Measurements from ENCODE around the gene RMI2. TPM values are rescaled to one million over a fixed set of nuclear protein-coding genes. Genes with fewer than 3 reads are reported as not detected.
A peak's percentile ranks its signal among the peaks of the same experiment; 100 is the strongest.

RMI2 gene
- total and polyA plus RNA-seq, 8 donors = 2.3 to 79.9 (median 8.3) TPM

- peaks cover 5 to 22% (median 18%) of the 10 kb centered on the region in 4 donors for H3K4me1 ChIP-seq
- H3K36me3 ChIP-seq = no peaks in the 10 kb centered on the region
- H3K4me3 ChIP-seq = no peak overlapping the region
- H3K27me3 ChIP-seq = no peaks in the 10 kb centered on the region
- H3K9me3 ChIP-seq = no peaks in the 10 kb centered on the region
- DNase-seq = no peak
- H3K27ac ChIP-seq = no peak overlapping the region
- intact Hi-C loops (cut with DNase I; ENCODE audit: low total_unique reads) = no loop called here
- WGBS, 5 donors = 63 to 86% (median 69%) methylated on average over 5 of the region's 5 CpGs
- TF ChIP-seq EP300 (IDR thresholded peaks at IDR 0.05) (no peak), POLR2AphosphoS5 (IDR thresholded peaks at IDR 0.05) (no peak), POLR2A (IDR thresholded peaks at IDR 0.05) (no peak), CTCF (IDR thresholded peaks at IDR 0.05) (no peak)
Measured at GRCh38 chr16:11342021-11342855, 3.0 kb upstream of the RMI2 start.

GRCh38 chr16:11346700-11347319, 1.6 kb downstream of the RMI2 start:
- 74 to 85% (median 84%) methylated on average over 9 of the region's 9 CpGs for WGBS, 5 donors
- intact Hi-C loops (cut with DNase I; ENCODE audit: low total_unique reads) = no loop called here
- no peak overlapping the region for H3K4me3 ChIP-seq

GRCh38 chr16:11347831-11348230, 2.6 kb downstream of the RMI2 start:
- H3K9me3 ChIP-seq = no peaks in the 10 kb centered on the region
- no peaks in the 10 kb centered on the region for H3K36me3 ChIP-seq
- no peaks in the 10 kb centered on the region for H3K27me3 ChIP-seq
- DNase-seq = no peak
- WGBS, 5 donors = 85 to 90% (median 88%) methylated on average over 7 of the region's 7 CpGs
- H3K4me1 ChIP-seq = peaks cover 16 to 44% (median 36%) of the 10 kb centered on the region in 4 donors
- TF ChIP-seq CTCF (IDR thresholded peaks at IDR 0.05) = no peak
- TF ChIP-seq POLR2AphosphoS5 (IDR thresholded peaks at IDR 0.05) = no peak
- no peak for TF ChIP-seq POLR2A (IDR thresholded peaks at IDR 0.05)
- TF ChIP-seq EP300 (IDR thresholded peaks at IDR 0.05) = no peak
- H3K4me3 ChIP-seq = no peak overlapping the region
- intact Hi-C loops (cut with DNase I; ENCODE audit: low total_unique reads) = no loop called here
- no peak overlapping the region for H3K27ac ChIP-seq

More at GRCh38 chr16:11346700-11347319, 1.6 kb downstream of the RMI2 start:
- H3K9me3 ChIP-seq = no peaks in the 10 kb centered on the region
- H3K27me3 ChIP-seq = no peaks in the 10 kb centered on the region
- DNase-seq = no peak
- TF ChIP-seq EP300 (IDR thresholded peaks at IDR 0.05) (no peak), POLR2A (IDR thresholded peaks at IDR 0.05) (no peak), POLR2AphosphoS5 (IDR thresholded peaks at IDR 0.05) (no peak), CTCF (IDR thresholded peaks at IDR 0.05) (no peak)
- H3K36me3 ChIP-seq = no peaks in the 10 kb centered on the region
- peaks cover 16 to 44% (median 36%) of the 10 kb centered on the region in 4 donors for H3K4me1 ChIP-seq
- H3K27ac ChIP-seq = no peak overlapping the region

- TF ChIP-seq EP300 (IDR thresholded peaks at IDR 0.05) (no peak), POLR2AphosphoS5 (IDR thresholded peaks at IDR 0.05) (no peak), POLR2A (IDR thresholded peaks at IDR 0.05) (no peak), CTCF (IDR thresholded peaks at IDR 0.05) (no peak)
- 84 to 92% (median 85%) methylated on average over 16 of the region's 16 CpGs for WGBS, 5 donors
- Histone ChIP-seq H3K4me1 (peaks cover 16 to 44% (median 36%) of the 10 kb centered on the region in 4 donors), H3K27me3 (no peaks in the 10 kb centered on the region), H3K9me3 (no peaks in the 10 kb centered on the region), H3K27ac (peak overlapping the region in 4 of 5 donors; percentile 62 to 77 (median 68)), H3K36me3 (no peaks in the 10 kb centered on the region), H3K4me3 (no peak overlapping the region)
- intact Hi-C loops (cut with DNase I; ENCODE audit: low total_unique reads) = no loop called here
- DNase-seq = no peak
Measured at GRCh38 chr16:11348737-11349598, 3.7 kb downstream of the RMI2 start.
